K562 (cell line): ENCODE data around the gene ZNF775. TPM values are rescaled to one million over a fixed set of nuclear protein-coding genes. Genes with fewer than 3 reads are reported as not detected.
A peak's percentile ranks its signal among the peaks of the same experiment; 100 is the strongest.

ENCODE experiments used
- CBFA2T3 ChIP-seq: fragments of 450-650 bp; IDR thresholded peaks from 2 replicates; pipeline ENCODE4 v1.6.1; 2017
- CC2D1A ChIP-seq: fragments of 450-650 bp; IDR thresholded peaks from 2 replicates; pipeline ENCODE4 v1.6.1; 2017; ENCODE audit warnings: mild to moderate bottlenecking
- KAT8 ChIP-seq: fragments of 450-650 bp; IDR thresholded peaks from 2 replicates; pipeline ENCODE4 v1.6.1; 2016; ENCODE audit warnings: low read depth, mild to moderate bottlenecking
- NKRF ChIP-seq: fragments of 450-650 bp; IDR thresholded peaks from 2 replicates; pipeline ENCODE4 v1.6.1; 2016; ENCODE audit warnings: borderline replicate concordance
- PKNOX1 ChIP-seq: fragments of 450-650 bp; IDR thresholded peaks from 2 replicates; pipeline ENCODE4 v1.6.1; 2016
- PML ChIP-seq: IDR thresholded peaks from 2 replicates; pipeline ENCODE4 v1.6.1; 2012; ENCODE audit warnings: low read length, inconsistent platforms
- REST ChIP-seq, 2 experiments: fragments of 450-650 bp; formaldehyde crosslinking in 1 of 2; IDR thresholded peaks; 2 replicates each; pipeline versions ENCODE4 v1.4.0 to v1.6.1; 2014 to 2020; ENCODE audit warnings: mild to moderate bottlenecking in 2 of 2, borderline replicate concordance in 1 of 2, low read depth in 1 of 2
- TAL1 ChIP-seq: fragments of 450-650 bp; IDR thresholded peaks from 2 replicates; pipeline ENCODE4 v1.6.1; 2016; ENCODE audit warnings: mild to moderate bottlenecking
- TEAD1 ChIP-seq, 2 experiments: fragments of 450-650 bp in 1 of 2; sonication (generic) in 1 of 2; formaldehyde crosslinking; IDR thresholded peaks; 2 replicates each; pipeline versions ENCODE4 v1.4.0 to v1.8.0; 2020 to 2022; ENCODE audit warnings: mild to moderate bottlenecking in 2 of 2, missing genetic modification reagents in 1 of 2
- TFE3 ChIP-seq: fragments of 450-650 bp; formaldehyde crosslinking; IDR thresholded peaks from 2 replicates; pipeline ENCODE4 v1.4.0; 2020; ENCODE audit warnings: mild to moderate bottlenecking, mixed read lengths
- YY1 ChIP-seq, 3 experiments: IDR thresholded peaks; 2 replicates each; pipeline ENCODE4 v1.6.1; 2011; ENCODE audit warnings: low read length in 2 of 3, mild to moderate bottlenecking in 2 of 3, moderate library complexity in 2 of 3, borderline replicate concordance in 1 of 3, control low read depth in 1 of 3, low read depth in 1 of 3; ENCODE audit not compliant: insufficient read depth in 3 of 3, insufficient replicate concordance in 2 of 3, control insufficient read depth in 1 of 3, insufficient read length in 1 of 3; ENCODE audit errors: extremely low read depth in 1 of 3
- ZC3H8 ChIP-seq: fragments of 450-650 bp; IDR thresholded peaks from 2 replicates; pipeline ENCODE4 v1.6.1; 2017
- ZNF253 ChIP-seq: fragments of 250-450 bp; sonication (Bioruptor Pico); conservative IDR thresholded peaks from 2 replicates; pipeline ENCODE4 v1.6.1; 2021; ENCODE audit warnings: mild to moderate bottlenecking
- ZNF324 ChIP-seq: fragments of 250-450 bp; sonication (Bioruptor Pico); IDR thresholded peaks from 2 replicates; pipeline ENCODE4 v1.4.0; 2020; ENCODE audit warnings: mild to moderate bottlenecking
- polyA plus RNA-seq, 8 experiments: library from polyadenylated mRNA; depleted of rRNA in 4 of 8; stranded (reverse) in 5 of 8; unstranded in 3 of 8; fragments of >200 nt; fragmentation: Nextera tagmentation in 2 of 8; fragmentation: Illumina TruSeq in 1 of 8; extraction: Ambion mirVana in 2 of 8; extraction: Trizol in 1 of 8; gene quantifications; 2 replicates each; pipeline versions ENCODE4 v1.2.1 to v1.2.3, GENCODE V29; 2011 to 2014; ENCODE audit warnings: inconsistent platforms in 1 of 8, missing spikeins in 1 of 8
- total RNA-seq, 7 experiments: library from RNA; depleted of rRNA in 6 of 7; stranded (reverse); fragments of >200 nt in 6 of 7; fragmentation: Illumina TruSeq in 2 of 7; extraction: Trizol in 2 of 7; gene quantifications; 2 replicates each; pipeline versions ENCODE4 v1.2.1 to v1.2.3, GENCODE V29; 2011 to 2021; ENCODE audit warnings: low replicate concordance in 1 of 7

Gene ZNF775
- total and polyA plus RNA-seq, 9 of the 15 experiments (the other 6 are each of a cell fraction or from before 2014, with no cell fraction given) = 0.04 to 18.7 (median 4.9) TPM

GRCh38 chr7:150405584-150406311 lies 26.6 kb downstream of the ZNF775 start (continued):
- TF ChIP-seq TFE3 (no peak), ZNF253 (CRISPR knock-in tag) (no peak), ZNF324 (CRISPR knock-in tag) (no peak), PKNOX1 (peak; percentile 44; the same call in 1 of the 2 replicates), PML (0 out of 2 replicates have a peak, but pooled peaks have one; percentile 1), NKRF (peak; percentile 70), YY1 (IDR thresholded peaks at IDR 0.05; ENCODE audit: borderline replicate concordance in 1 of 3, control insufficient read depth in 1 of 3, extremely low read depth in 1 of 3, insufficient read depth in 3 of 3, insufficient read length in 1 of 3, insufficient replicate concordance in 2 of 3, low read depth in 1 of 3, low read length in 2 of 3) (no peak), ZC3H8 (no peak; the same call in 1 of the 2 replicates), KAT8 (no peak), CBFA2T3 (no peak), TAL1 (peak; percentile 40), CC2D1A (peak; percentile 72), TEAD1 (CRISPR knock-in tag; IDR thresholded peaks at IDR 0.05) (0 out of 4 replicates have a peak, but pooled peaks of 1 of the 2 experiments have one; percentile 22), REST (IDR thresholded peaks at IDR 0.05; ENCODE audit: borderline replicate concordance) (0 out of 2 replicates have a peak, but pooled peaks have one; percentile 6), REST (CRISPR knock-in tag; IDR thresholded peaks at IDR 0.05; ENCODE audit: low read depth) (0 out of 2 replicates have a peak, but pooled peaks have one; percentile 30)
